Tongue (tissue), 3 donors: ENCODE results near the gene MARCHF4. TPM values are rescaled to one million over a fixed set of nuclear protein-coding genes. Genes with fewer than 3 reads are reported as not detected.

Experiments
- DNase-seq: peaks from one replicate; pipeline ENCODE4 v3.0.0-alpha.2; 2015
- small RNA-seq: library from RNA; depleted of rRNA; stranded (forward); fragments of <200 nt; gene quantifications from one replicate; pipeline ENCODE3, GENCODE V24; 2014; ENCODE audit warnings: low replicate concordance
- total RNA-seq: library from RNA; depleted of rRNA; stranded (reverse); fragments of >200 nt; gene quantifications from one replicate; pipeline ENCODE4 v1.2.3, GENCODE V29; 2014

Gene MARCHF4
- total RNA-seq, 1 donor from 2014 or later = not detected

DNA sequence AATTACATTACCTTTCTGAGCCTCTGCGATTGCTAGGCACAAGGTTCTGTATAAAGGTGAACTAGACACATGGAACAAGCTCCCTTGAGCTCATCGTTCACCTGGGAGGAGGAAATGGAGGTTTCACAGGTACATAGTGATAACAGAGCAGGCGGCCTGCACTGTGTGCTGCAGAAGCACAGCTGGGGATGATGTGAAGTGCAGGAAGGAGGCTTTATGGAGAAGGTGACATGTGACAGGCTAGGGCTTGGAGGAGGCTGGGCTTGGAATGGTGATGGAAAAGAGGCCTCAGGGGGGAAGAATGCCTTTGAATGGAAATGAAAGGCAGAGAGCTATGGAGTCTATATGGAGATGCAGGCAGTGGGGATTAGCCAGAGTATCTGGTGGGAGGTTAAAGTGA, 22.9 kb downstream of the MARCHF4 start:
- no peak for DNase-seq

DNA sequence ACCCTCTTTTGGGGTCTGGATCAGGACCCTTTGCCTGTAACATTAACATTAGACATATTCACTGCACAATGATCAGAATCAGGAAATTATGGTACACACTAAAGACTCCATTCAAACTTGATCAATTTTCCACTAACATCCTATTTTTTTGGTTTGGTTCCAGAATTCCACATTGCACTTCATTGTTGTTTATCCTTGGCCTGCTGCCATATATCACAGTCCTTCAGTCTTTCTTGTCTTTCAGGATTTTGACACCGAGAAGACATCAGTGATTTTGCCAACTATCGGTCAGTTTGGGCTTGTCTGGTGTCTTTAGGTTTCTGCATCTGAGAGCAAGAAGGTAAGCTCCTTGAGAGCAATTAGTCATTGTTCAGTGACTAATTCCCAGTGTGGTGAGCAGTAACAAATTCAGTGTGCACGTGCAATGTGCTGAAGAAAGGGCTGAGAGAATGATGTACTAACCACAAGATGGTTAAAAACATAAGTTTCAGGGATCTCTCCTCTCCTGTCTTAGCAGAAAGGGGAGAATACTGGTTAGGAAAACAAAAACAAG, 23.5 kb downstream of the MARCHF4 start:
- no peak for DNase-seq

DNA sequence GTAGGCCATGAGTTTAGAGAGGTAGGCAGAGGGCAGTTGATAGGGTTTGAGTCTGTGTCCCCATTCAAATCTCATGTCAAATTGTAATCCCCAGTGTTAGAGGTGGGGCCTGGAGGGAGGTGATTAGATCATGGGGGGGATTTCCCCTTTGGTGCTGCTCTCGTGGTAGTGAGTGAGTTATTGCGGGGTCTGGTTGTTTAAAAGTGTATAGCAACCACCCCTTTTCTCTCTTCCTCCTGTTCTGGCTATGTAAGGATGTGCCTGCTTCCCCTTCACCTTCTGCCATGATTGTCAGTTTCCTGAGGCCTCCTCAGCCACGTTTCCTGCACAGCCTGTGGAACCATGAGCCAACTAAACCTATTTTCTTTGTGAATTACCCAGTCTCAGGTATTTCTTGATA, 25.5 kb downstream of the MARCHF4 start:
- no peak for DNase-seq

DNA sequence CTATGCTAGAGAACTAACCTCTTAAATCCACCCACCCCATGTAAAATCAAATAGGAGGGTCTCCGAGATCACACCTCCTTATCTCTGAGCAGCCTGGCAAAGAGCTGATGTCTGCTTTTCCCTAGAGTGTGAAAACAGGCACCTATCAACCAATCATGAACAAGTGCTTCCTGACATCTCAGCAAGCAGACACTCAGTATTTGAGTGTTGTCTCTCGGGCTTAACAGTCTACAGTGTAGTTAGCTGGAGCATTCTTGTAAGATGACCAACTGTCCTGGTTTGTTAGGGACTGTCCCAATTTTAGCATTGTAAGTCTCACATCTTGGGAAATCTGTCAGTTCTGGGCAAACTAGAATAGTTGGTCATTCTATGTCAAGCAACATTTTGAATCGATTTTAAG, 26.4 kb downstream of the MARCHF4 start:
- no peak for DNase-seq

DNA sequence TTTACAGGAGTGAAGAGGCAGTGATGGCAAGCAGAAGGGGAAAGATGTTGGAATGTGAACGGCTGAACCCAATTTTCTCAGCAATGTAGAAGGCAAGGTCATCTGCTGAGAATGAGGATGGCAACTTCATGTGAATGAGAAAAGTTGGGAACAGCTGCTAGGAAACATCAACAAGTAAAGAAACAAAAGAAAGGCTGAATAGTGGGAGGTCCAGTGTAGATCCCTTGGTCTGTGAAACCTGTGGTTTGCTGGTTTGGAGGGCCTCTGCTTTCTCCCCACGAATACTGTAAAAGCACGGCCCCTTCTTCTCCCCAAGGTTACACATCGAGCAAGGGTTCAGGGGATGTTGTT, 27.4 kb downstream of the MARCHF4 start:
- no peak for DNase-seq

DNA sequence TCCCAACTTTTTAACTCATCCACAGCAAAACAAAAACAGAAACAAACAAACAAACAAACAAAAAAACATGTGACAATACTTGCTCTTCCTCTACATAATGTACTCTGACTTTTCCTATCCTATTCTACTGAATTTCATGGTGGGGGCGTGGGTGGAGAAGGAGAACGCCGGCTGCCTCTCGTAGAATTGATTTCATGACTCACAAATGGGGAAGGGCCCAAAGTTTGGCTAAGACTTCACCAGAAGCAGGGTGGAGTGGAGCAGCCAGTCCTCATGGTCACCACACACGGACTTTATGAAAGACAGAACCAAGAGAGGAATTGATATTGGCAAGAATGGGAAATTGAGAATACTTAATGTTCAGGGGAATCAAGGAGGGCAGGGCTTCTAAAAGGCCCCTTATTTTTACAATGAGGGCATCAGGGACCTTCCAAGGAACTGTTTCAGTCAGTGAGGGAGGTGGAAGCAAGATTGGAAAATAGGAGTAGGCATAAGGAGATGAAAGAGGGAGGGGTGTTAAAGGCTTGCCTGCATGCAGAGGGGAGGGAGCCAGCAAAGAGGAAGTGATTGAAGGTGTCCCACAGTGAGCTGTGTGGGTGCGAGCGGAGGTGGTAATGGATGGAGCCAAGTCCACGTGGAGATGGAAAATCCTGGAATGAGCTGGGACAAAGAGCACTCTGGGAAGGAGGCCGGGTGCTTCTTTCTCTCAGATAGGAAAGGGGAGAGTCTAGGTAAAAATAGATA, 27.9 kb downstream of the MARCHF4 start:
- no peak for DNase-seq

DNA sequence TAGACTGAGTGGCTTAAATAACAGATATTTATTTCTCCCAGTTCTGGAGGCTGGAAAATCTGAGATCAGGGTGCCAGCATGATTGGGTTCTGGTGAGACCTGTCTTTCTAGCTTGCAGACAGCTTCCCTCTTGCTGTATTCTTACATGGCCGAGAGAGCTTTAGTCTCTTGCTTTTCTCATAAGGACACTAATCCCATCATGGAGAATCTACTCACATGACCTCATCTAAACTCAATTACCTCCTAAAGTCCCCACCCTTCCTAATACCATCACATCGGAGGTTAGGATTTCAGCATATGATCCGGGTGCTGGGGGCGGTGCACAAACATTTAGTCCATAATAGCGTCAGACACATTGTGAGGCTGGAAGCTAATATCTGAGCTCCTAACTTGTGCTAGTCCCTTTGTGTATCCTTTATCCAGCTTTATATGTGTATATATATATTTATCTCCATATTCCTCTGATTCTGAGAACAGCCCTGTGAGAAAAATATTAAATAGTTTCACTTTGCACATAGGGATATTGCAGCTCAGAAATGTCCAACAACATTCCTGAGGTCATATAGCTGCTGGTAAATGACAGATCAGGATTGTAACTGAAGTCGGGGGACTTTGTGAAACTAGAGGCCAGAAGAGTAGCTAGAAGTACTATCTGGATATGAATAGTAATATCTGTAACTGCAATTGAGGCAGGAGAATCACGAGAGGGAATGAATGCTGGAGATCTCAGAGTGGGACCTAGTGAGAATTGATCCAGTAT, 28.9 kb downstream of the MARCHF4 start:
- DNase-seq = peak; percentile 20

DNA sequence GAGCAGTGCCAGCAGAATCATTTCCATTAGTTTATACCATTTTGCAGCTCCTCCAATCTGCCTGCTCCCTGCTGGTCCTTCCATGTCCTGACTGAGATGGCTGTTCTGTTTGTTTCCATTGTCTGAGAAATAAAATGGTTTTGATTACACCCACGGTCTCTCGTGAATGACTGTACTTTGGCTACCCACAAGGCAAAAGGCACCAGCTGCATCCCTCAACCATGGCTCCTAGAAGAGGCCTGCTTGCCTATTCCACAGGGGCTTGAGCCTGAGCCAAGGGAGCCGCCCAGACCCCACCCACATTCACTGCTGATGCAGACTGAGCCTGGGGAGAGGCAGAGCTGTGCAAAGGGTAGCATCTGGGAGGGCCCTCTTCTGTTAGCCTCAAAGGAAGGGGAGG, 31.2 kb downstream of the MARCHF4 start:
- DNase-seq = peak; percentile 36

DNA sequence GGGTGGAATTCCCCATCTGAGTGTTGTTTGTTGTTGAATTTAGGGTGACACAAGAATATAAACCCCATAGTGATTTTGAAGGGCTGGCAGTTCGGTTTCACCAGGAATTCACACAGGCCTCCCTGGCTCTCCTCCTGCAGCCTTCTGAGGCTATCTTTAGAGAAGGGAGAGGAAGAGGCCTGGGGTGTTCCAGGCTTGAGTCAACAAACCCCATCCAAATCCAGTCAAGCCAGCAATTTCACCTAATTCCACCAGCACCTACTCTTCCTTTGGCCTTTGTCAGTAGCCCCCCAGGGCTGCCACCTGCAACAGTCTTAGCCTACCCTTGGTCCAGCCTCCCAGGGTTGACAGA, 32.0 kb downstream of the MARCHF4 start:
- no peak for DNase-seq

DNA sequence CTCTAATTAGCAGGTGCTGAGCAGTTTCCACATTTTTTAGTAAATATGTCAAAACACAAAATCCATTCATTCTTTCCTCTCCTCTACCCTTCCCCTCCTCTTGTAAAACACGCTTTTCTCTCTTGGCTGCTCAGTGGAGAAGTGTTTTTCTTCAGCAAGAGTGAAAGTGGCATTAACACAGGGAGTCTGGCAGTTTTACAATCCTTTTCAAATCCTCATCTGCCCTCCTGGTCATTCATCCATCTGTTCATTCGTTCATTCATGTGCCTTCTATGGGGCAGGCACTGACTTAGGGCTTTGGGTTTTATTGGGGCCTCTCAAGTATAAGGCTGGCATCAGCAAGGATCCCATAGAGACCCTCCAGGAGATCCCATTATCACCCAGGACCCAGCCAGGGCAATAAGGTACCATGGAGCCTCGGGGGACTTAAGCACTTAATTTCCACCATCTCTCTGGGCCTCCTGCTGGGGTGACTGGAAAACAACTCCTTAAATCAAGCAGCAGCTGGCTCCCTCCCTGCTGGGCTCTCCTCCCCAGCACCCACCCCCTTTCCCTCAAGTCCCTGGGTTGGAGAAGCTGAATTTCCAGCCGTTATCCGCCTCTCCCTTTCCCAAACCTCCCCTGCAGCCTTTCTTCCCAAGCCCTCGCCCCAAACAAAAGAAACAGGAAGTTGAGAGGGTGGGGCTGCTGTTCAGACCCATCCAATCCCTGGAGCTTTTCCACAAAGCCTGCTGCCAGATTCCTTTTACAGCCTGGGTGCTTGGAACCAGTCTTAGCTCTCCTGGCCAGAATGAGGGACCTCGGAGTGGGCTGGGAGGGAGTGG, 32.6 kb downstream of the MARCHF4 start:
- peak; percentile 63 for DNase-seq

DNA sequence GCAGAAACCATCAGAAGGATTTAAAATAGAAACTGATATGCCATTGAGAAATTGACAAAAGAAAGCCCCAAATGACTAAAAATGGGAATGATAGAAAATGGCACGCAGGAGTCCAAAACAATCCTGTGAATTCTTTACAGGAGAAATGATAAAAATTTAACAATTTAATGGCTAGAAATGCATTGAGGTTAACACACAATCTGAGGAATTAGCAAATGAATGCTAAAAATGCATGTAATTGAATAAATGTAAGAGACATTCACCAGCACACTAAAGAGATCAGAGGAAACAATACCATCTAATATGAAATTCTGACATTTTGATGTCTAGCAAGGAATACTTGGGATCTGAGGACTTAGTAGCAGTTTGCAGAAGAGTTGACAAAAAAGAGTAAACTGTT, 37.0 kb downstream of the MARCHF4 start:
- DNase-seq = no peak

DNA sequence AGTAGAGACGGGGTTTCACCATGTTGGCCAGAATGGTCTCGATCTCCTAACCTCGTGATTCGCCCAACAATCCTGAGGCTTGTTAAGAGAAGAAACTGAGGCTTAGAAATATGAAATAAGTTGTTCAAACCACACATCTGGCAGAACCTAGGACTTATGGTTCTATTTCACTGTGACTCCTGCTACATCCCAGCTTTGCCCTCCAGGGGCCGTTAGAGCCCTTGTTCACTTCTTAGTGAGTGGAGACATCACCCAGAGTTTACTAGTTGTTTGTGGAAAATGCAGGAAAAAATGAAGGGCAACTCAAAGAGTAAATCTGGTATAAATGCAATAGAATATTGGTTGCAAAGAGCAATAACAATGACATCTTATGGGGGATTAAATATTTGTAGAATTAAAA, 43.9 kb downstream of the MARCHF4 start:
- no peak for DNase-seq

DNA sequence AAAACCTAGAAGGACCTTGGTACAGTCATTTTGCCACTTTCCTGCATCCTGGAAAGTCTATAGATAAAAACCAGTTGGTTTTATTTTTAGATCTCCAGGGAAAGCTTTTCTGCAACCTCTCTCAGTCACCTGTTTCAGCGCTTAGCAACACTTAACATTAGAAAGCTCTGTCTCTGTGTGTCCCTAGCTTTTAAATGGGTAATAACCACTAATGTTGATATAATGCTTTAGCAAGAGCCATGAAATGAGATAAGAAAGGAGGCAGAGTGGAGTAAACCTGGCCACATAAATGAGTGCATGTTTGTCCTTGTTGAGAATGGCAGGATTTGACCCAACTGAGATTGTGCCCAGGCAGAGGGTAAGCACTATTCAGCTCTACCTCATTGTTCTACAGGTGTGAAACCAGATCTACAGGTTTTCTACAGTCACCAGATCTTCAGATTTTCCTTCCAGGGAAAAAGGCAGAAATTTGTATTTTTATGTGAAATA, 44.8 kb downstream of the MARCHF4 start:
- no peak for DNase-seq

Small RNAs within 50 kb of the gene (small RNA-seq; reads per million reads assigned to genes)
- gene RF00019 = not detected

Other genes with a start within 250 kb of the MARCHF4 start
- 16.3 TPM for gene SMARCAL1, start 40.0 kb upstream of the MARCHF4 start, total RNA-seq
- 933 TPM for gene RPL37A, start 126.4 kb upstream of the MARCHF4 start, total RNA-seq